Measurements from ENCODE around the gene BORCS8.
A peak's percentile ranks its signal among the peaks of the same experiment; 100 is the strongest.

BORCS8 gene

DNA sequence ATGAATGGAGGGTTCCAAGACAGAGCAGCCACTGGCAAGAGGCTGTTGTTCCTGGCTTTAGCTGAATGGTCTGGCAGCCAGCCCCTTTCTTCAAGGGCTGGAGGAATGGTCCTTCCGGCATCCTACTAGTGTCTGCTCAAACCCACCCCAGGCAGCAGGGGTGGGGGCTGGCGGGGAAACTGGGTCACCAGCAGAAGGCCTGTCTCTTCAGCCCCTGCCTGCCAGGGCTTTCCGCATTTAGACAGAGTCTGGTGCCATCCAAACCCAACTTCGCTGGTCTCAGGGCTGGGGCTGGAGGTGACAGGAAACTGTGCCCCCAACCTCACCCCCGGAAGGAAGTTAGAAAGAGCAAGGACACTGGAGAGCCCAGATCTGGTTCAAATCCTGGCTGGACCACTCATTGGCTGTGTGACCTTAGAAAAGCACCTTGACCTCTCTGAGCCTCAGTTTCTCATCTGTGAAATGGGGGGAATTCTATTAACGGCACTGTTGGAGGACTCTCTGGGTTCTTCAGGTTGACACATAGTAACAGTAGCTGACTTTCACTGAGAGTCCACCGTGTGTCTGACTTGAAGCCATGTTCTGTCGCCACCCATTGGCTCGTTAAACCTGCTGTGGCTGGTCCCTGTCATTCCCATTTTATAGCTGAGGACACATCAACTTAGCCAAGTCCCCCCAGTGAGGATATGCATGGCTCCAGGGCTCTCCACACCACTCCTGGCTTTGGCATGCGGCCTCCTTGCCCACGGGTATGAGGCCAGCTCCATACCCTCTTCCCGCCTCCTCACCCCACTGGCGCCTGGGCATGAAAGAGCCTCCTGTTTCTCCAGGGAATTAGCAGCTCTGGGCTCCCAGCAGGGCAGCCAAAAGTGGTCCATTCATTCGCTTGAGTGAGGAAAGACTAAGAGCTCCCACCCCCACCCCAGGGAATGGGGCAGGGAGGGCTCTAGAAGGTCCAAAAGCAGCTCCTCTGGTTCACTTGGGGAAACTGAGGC, 13.8 kb upstream of the BORCS8 start:
- no peak for DNase-seq
- H3K9me3 ChIP-seq (ENCODE audit: control insufficient read depth, low read length), result no peaks in the 10 kb centered on the region
- no peaks in the 10 kb centered on the region for H3K27me3 ChIP-seq (replicated peaks; ENCODE audit: control insufficient read depth, insufficient read depth, low read length, poor library complexity, severe bottlenecking)
- H3K4me1 ChIP-seq (ENCODE audit: control insufficient read depth, insufficient read depth, low read length, poor library complexity, severe bottlenecking), result peaks cover 22% of the 10 kb centered on the region
- H3K36me3 ChIP-seq (ENCODE audit: control insufficient read depth, insufficient read depth, low read length), result no peaks in the 10 kb centered on the region
- H3K27ac ChIP-seq (ENCODE audit: insufficient read depth, low read length, poor library complexity, severe bottlenecking), result no peak overlapping the region
- H3K4me3 ChIP-seq (ENCODE audit: insufficient read depth, low read depth, low read length, poor library complexity, severe bottlenecking), result no peak overlapping the region

DNA sequence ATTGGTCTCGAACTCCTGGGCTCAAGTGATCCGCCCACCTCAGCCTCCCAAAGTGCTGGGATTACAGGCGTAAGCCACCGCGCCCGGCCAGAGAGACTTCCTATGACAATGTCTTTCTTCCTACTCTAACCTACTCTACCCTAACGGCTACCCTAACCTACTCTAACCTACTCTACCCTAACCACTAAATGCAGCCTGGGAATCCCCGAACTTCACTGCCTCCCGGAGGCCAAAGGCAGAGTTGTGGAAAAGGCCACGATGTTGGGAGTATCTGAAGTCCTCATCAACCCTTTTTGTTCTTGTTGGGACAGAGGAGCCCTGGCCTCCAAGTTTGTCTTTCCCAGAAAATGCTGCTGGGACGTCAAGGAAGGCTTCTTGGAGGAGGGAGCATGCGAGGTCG, 12.2 kb upstream of the BORCS8 start:
- Histone ChIP-seq H3K4me3 (ENCODE audit: insufficient read depth, low read depth, low read length, poor library complexity, severe bottlenecking) (no peak overlapping the region), H3K27ac (ENCODE audit: insufficient read depth, low read length, poor library complexity, severe bottlenecking) (no peak overlapping the region), H3K4me1 (ENCODE audit: control insufficient read depth, insufficient read depth, low read length, poor library complexity, severe bottlenecking) (peaks cover 22% of the 10 kb centered on the region), H3K27me3 (replicated peaks; ENCODE audit: control insufficient read depth, insufficient read depth, low read length, poor library complexity, severe bottlenecking) (no peaks in the 10 kb centered on the region), H3K9me3 (ENCODE audit: control insufficient read depth, low read length) (no peaks in the 10 kb centered on the region), H3K36me3 (ENCODE audit: control insufficient read depth, insufficient read depth, low read length) (peaks cover under 1% of the 10 kb centered on the region)
- no peak for DNase-seq

- Histone ChIP-seq H3K27ac (ENCODE audit: insufficient read depth, low read length, poor library complexity, severe bottlenecking) (peak within 1 kb of the TSS; percentile 66), H3K36me3 (ENCODE audit: control insufficient read depth, insufficient read depth, low read length) (peaks cover 10% of the 10 kb centered on the region), H3K9me3 (ENCODE audit: control insufficient read depth, low read length) (no peaks in the 10 kb centered on the region), H3K27me3 (replicated peaks; ENCODE audit: control insufficient read depth, insufficient read depth, low read length, poor library complexity, severe bottlenecking) (no peaks in the 10 kb centered on the region), H3K4me3 (ENCODE audit: insufficient read depth, low read depth, low read length, poor library complexity, severe bottlenecking) (peak within 1 kb of the TSS; percentile 80), H3K4me1 (ENCODE audit: control insufficient read depth, insufficient read depth, low read length, poor library complexity, severe bottlenecking) (peaks cover 22% of the 10 kb centered on the region)
- DNase-seq, result peak; percentile 83 to 87 (median 86)
Measured at GRCh38 chr19:19203012-19203856, 11.3 kb upstream of the BORCS8 start, which contains the start of gene NR2C2AP. NR2C2AP (minus strand) TSS chr19:19203414; CDS start chr19:19203060, 354 bp downstream.

GRCh38 chr19:19202707-19203011, 10.7 kb upstream of the BORCS8 start:
- H3K9me3 ChIP-seq (ENCODE audit: control insufficient read depth, low read length), result no peaks in the 10 kb centered on the region
- peak overlapping the region; percentile 66 for H3K27ac ChIP-seq (ENCODE audit: insufficient read depth, low read length, poor library complexity, severe bottlenecking)
- peaks cover 10% of the 10 kb centered on the region for H3K36me3 ChIP-seq (ENCODE audit: control insufficient read depth, insufficient read depth, low read length)
- H3K4me3 ChIP-seq (ENCODE audit: insufficient read depth, low read depth, low read length, poor library complexity, severe bottlenecking), result peak overlapping the region; percentile 80
- peaks cover 18% of the 10 kb centered on the region for H3K4me1 ChIP-seq (ENCODE audit: control insufficient read depth, insufficient read depth, low read length, poor library complexity, severe bottlenecking)
- no peaks in the 10 kb centered on the region for H3K27me3 ChIP-seq (replicated peaks; ENCODE audit: control insufficient read depth, insufficient read depth, low read length, poor library complexity, severe bottlenecking)
- DNase-seq, result no peak

DNA sequence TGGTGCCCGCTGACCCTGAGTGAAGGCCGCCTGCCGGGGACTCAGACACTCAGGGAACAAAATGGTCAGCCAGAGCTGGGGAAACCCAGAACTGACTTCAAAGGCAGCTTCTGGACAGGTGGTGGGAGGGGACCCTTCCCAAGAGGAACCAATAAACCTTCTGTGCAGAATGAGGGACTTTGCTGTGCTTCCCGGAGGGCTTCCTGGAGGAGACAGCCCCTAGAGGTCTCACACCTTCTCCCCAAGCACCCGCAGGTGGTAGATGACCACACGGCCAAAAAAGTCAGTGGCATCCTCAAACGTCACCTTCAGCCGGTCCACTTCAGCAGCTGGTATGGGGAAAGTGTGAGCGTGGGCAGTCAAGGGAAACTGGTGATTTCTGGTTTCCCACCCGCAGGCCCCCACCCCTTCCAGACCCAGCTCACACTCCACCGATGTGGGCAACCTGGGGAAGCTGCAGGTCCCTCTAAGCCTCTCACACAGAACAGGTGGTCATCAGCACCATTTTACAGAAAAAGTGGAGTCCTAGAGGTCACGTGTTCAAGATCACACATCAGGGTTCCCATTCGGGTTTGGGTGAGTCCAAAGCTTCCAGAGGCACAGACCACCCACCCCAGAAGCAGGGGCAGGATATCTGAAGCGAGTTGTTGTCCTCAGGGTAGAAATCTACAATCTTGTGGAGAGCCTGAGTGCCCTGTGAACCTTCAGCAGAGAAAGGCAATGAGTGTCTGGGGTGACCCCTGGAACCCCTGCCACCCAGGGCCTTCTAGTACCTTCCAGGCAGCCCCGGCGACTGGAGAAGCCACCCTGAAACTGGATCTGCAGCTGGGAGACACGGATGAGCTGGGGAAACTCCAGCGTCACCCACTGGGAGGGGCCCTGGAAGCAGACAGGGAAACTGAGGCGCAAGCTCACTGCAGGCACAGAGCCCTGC, 10.0 kb upstream of the BORCS8 start:
- no peak for DNase-seq
- H3K27ac ChIP-seq (ENCODE audit: insufficient read depth, low read length, poor library complexity, severe bottlenecking), result peak overlapping the region; percentile 66
- H3K9me3 ChIP-seq (ENCODE audit: control insufficient read depth, low read length), result no peaks in the 10 kb centered on the region
- peaks cover 15% of the 10 kb centered on the region for H3K36me3 ChIP-seq (ENCODE audit: control insufficient read depth, insufficient read depth, low read length)
- peak overlapping the region; percentile 80 for H3K4me3 ChIP-seq (ENCODE audit: insufficient read depth, low read depth, low read length, poor library complexity, severe bottlenecking)
- peaks cover 11% of the 10 kb centered on the region for H3K4me1 ChIP-seq (ENCODE audit: control insufficient read depth, insufficient read depth, low read length, poor library complexity, severe bottlenecking)
- no peaks in the 10 kb centered on the region for H3K27me3 ChIP-seq (replicated peaks; ENCODE audit: control insufficient read depth, insufficient read depth, low read length, poor library complexity, severe bottlenecking)

GRCh38 chr19:19193926-19194325, 2.0 kb upstream of the BORCS8 start:
- peaks cover 14% of the 10 kb centered on the region for H3K4me1 ChIP-seq (ENCODE audit: control insufficient read depth, insufficient read depth, low read length, poor library complexity, severe bottlenecking)
- no peak overlapping the region for H3K4me3 ChIP-seq (ENCODE audit: insufficient read depth, low read depth, low read length, poor library complexity, severe bottlenecking)
- no peaks in the 10 kb centered on the region for H3K27me3 ChIP-seq (replicated peaks; ENCODE audit: control insufficient read depth, insufficient read depth, low read length, poor library complexity, severe bottlenecking)
- DNase-seq, result no peak
- no peak overlapping the region for H3K27ac ChIP-seq (ENCODE audit: insufficient read depth, low read length, poor library complexity, severe bottlenecking)
- H3K9me3 ChIP-seq (ENCODE audit: control insufficient read depth, low read length), result no peaks in the 10 kb centered on the region
- peaks cover 19% of the 10 kb centered on the region for H3K36me3 ChIP-seq (ENCODE audit: control insufficient read depth, insufficient read depth, low read length)

DNA sequence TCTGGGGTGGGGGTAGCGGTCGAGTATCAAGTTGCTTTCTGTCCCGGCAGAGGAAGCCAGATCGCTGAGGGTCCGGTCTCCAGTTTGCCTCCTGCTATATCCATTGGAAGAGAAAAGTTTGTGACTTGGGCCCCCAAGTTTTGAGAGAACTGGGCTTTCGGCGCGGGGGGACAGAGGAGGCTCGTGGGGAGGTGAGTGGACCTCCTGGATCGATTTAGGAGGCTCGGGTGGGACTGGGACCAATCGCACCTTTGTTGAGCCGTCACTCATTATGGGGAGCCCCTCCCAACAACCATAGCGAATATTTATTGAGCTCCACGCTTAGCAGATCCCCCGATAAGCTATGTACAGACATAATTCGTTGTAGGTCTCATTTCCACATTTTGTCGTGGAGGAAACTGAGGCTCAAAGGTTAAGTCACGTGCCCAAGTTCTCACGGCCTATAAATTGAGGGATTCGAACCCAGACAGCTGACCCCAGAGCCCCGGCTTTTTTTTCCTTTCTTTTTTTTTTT, 1.0 kb upstream of the BORCS8 start:
- Histone ChIP-seq H3K4me1 (ENCODE audit: control insufficient read depth, insufficient read depth, low read length, poor library complexity, severe bottlenecking) (peaks cover 14% of the 10 kb centered on the region), H3K27ac (ENCODE audit: insufficient read depth, low read length, poor library complexity, severe bottlenecking) (peak overlapping the region; percentile 100), H3K36me3 (ENCODE audit: control insufficient read depth, insufficient read depth, low read length) (peaks cover 11% of the 10 kb centered on the region)

DNA sequence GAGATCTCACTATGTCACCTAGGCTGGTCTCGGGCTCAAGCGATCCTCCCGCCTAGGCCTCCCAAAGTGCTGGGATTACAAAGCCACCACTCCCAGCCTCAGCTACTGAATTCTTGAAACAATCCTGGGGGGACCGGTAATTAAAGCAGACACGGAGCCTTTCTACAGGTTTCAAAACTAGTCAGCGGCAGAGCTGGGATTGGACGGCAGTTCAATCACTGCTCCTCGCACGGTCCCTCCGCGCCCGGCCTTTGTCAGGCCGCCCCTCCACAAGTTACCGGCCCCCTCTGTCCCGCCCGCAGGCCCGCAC, 229 bp downstream of the BORCS8 start:
- no peaks in the 10 kb centered on the region for H3K27me3 ChIP-seq (replicated peaks; ENCODE audit: control insufficient read depth, insufficient read depth, low read length, poor library complexity, severe bottlenecking)
- DNase-seq, result no peak
- no peaks in the 10 kb centered on the region for H3K9me3 ChIP-seq (ENCODE audit: control insufficient read depth, low read length)
- peaks cover 14% of the 10 kb centered on the region for H3K4me1 ChIP-seq (ENCODE audit: control insufficient read depth, insufficient read depth, low read length, poor library complexity, severe bottlenecking)
- peaks cover 4% of the 10 kb centered on the region for H3K36me3 ChIP-seq (ENCODE audit: control insufficient read depth, insufficient read depth, low read length)
- H3K4me3 ChIP-seq (ENCODE audit: insufficient read depth, low read depth, low read length, poor library complexity, severe bottlenecking), result peak overlapping the region; percentile 100
- peak overlapping the region; percentile 100 for H3K27ac ChIP-seq (ENCODE audit: insufficient read depth, low read length, poor library complexity, severe bottlenecking)

More for the DNA sequence above, 1.0 kb upstream of the BORCS8 start:
- H3K4me3 ChIP-seq (ENCODE audit: insufficient read depth, low read depth, low read length, poor library complexity, severe bottlenecking), result peak overlapping the region; percentile 67
- no peaks in the 10 kb centered on the region for H3K9me3 ChIP-seq (ENCODE audit: control insufficient read depth, low read length)
- no peaks in the 10 kb centered on the region for H3K27me3 ChIP-seq (replicated peaks; ENCODE audit: control insufficient read depth, insufficient read depth, low read length, poor library complexity, severe bottlenecking)
- DNase-seq, result no peak

- Histone ChIP-seq H3K27me3 (replicated peaks; ENCODE audit: control insufficient read depth, insufficient read depth, low read length, poor library complexity, severe bottlenecking) (no peaks in the 10 kb centered on the region), H3K27ac (ENCODE audit: insufficient read depth, low read length, poor library complexity, severe bottlenecking) (no peak overlapping the region)
Measured at GRCh38 chr19:19186742-19187141, 5.2 kb downstream of the BORCS8 start.

More at GRCh38 chr19:19186742-19187141, 5.2 kb downstream of the BORCS8 start:
- DNase-seq, result no peak
- peaks cover 9% of the 10 kb centered on the region for H3K4me1 ChIP-seq (ENCODE audit: control insufficient read depth, insufficient read depth, low read length, poor library complexity, severe bottlenecking)
- peaks cover 13% of the 10 kb centered on the region for H3K36me3 ChIP-seq (ENCODE audit: control insufficient read depth, insufficient read depth, low read length)
- no peaks in the 10 kb centered on the region for H3K9me3 ChIP-seq (ENCODE audit: control insufficient read depth, low read length)
- H3K4me3 ChIP-seq (ENCODE audit: insufficient read depth, low read depth, low read length, poor library complexity, severe bottlenecking), result no peak overlapping the region
